HG03354 (cell line): ENCODE measurements around the gene CSF1R.
"Not testable (repeated sequence)": the region's sequence is repeated elsewhere in the genome, so short reads cannot be mapped to it uniquely, and the experiment has no call there.

Experiments used
- ATAC-seq: cut with Tn5 transposase; IDR thresholded peaks from one replicate; pipeline ENCODE4 v1.9.1; 2021; ENCODE audit warnings: mild to moderate bottlenecking; ENCODE audit not compliant: unreplicated experiment, poor library complexity, severe bottlenecking

The CSF1R gene

GRCh38 chr5:150043657-150044328 lies 42.6 kb downstream of the CSF1R start:
- no peak for ATAC-seq

- no peak for ATAC-seq
Observed at GRCh38 chr5:150042459-150042858, 43.9 kb downstream of the CSF1R start.

GRCh38 chr5:150038547-150038946 lies 47.8 kb downstream of the CSF1R start:
- no peak for ATAC-seq

GRCh38 chr5:150036513-150036912 lies 49.8 kb downstream of the CSF1R start:
- no peak for ATAC-seq

GRCh38 chr5:150035139-150035895 lies 51.0 kb downstream of the CSF1R start:
- ATAC-seq, result peak; percentile 91

GRCh38 chr5:150034662-150035061 lies 51.7 kb downstream of the CSF1R start:
- no peak for ATAC-seq

GRCh38 chr5:150033334-150033733 lies 53.0 kb downstream of the CSF1R start:
- ATAC-seq, result no peak

- not testable (repeated sequence) for ATAC-seq
Observed at GRCh38 chr5:150028047-150028446, 58.3 kb downstream of the CSF1R start.

GRCh38 chr5:150026682-150027172 lies 59.6 kb downstream of the CSF1R start:
- no peak for ATAC-seq

GRCh38 chr5:150024346-150024984 lies 61.9 kb downstream of the CSF1R start:
- no peak for ATAC-seq

- no peak for ATAC-seq
Observed at GRCh38 chr5:150023136-150023535, 63.2 kb downstream of the CSF1R start.

GRCh38 chr5:150022681-150023080 lies 63.7 kb downstream of the CSF1R start:
- no peak for ATAC-seq

- ATAC-seq, result no peak
Observed at GRCh38 chr5:150022158-150022531, 64.2 kb downstream of the CSF1R start.

- ATAC-seq, result no peak
Observed at GRCh38 chr5:150021491-150022157, 64.7 kb downstream of the CSF1R start.

GRCh38 chr5:150020249-150020648 lies 66.1 kb downstream of the CSF1R start:
- ATAC-seq, result no peak

GRCh38 chr5:150017226-150018005 lies 68.9 kb downstream of the CSF1R start:
- ATAC-seq, result no peak

GRCh38 chr5:150016537-150016936 lies 69.8 kb downstream of the CSF1R start:
- ATAC-seq, result no peak

- ATAC-seq, result no peak
Observed at GRCh38 chr5:150015415-150015814, 70.9 kb downstream of the CSF1R start.

- no peak for ATAC-seq
Observed at GRCh38 chr5:150014456-150014855, 71.9 kb downstream of the CSF1R start.
